NCI-H2081 (cell line): ENCODE results near the gene EXOSC6.
"Not testable (repeated sequence)": the region's sequence is repeated elsewhere in the genome, so short reads cannot be mapped to it uniquely, and the experiment has no call there.

ENCODE experiments used
- DNase-seq, 2 experiments: peaks; one replicate each; lab custom pipeline; 2025; lab: John Stamatoyannopoulos, UW

Gene EXOSC6

GRCh38 chr16:70251629-70252354 is at the start of gene EXOSC6:
Gene EXOSC6 (minus strand): TSS chr16:70251940. CDS start chr16:70251900, 40 bp downstream.
- DNase-seq = peak; percentile 88 to 91

GRCh38 chr16:70301121-70301520 is 49.4 kb upstream of the EXOSC6 start:
- no peak for DNase-seq

- DNase-seq = peak; percentile 43 to 71
These were observed 47.5 kb upstream of the EXOSC6 start, which contains the start of gene DDX19B for GRCh38 chr16:70298988-70299938. Gene DDX19B (plus strand): TSS chr16:70299186. CDS start chr16:70299298, 112 bp downstream.

GRCh38 chr16:70295634-70296033 is 43.9 kb upstream of the EXOSC6 start:
- no peak for DNase-seq

GRCh38 chr16:70294385-70295025 is 42.8 kb upstream of the EXOSC6 start:
- no peak for DNase-seq

- DNase-seq = not testable (repeated sequence)
These were observed 40.4 kb upstream of the EXOSC6 start for GRCh38 chr16:70292148-70292547.

GRCh38 chr16:70290949-70291519 is 39.3 kb upstream of the EXOSC6 start:
- DNase-seq = no peak

- peak; percentile 98 for DNase-seq
These were observed 37.7 kb upstream of the EXOSC6 start, which contains the start of gene AARS1 for GRCh38 chr16:70289229-70290094. Gene AARS1 (minus strand): TSS chr16:70289506. CDS start chr16:70282763, 6,743 bp downstream.

GRCh38 chr16:70287304-70287971 is 35.7 kb upstream of the EXOSC6 start:
- DNase-seq = not testable (repeated sequence)

GRCh38 chr16:70276392-70276791 is 24.7 kb upstream of the EXOSC6 start:
- no peak for DNase-seq

- no peak for DNase-seq
These were observed 20.0 kb upstream of the EXOSC6 start for GRCh38 chr16:70271696-70272095.

- DNase-seq = no peak
These were observed 18.4 kb upstream of the EXOSC6 start for GRCh38 chr16:70270176-70270575.

- no peak for DNase-seq
These were observed 17.7 kb upstream of the EXOSC6 start for GRCh38 chr16:70269471-70269870.

GRCh38 chr16:70267922-70268321 is 16.2 kb upstream of the EXOSC6 start:
- DNase-seq = not testable (repeated sequence)

GRCh38 chr16:70267516-70267915 is 15.8 kb upstream of the EXOSC6 start:
- DNase-seq = peak in 1 of 2 experiments; percentile 11

GRCh38 chr16:70259903-70260302 is 8.2 kb upstream of the EXOSC6 start:
- DNase-seq = not testable (repeated sequence)

GRCh38 chr16:70258946-70259345 is 7.2 kb upstream of the EXOSC6 start:
- DNase-seq = no peak

- no peak for DNase-seq
These were observed 6.3 kb upstream of the EXOSC6 start for GRCh38 chr16:70258065-70258464.

- no peak for DNase-seq
These were observed 5.7 kb upstream of the EXOSC6 start for GRCh38 chr16:70257391-70257790.

- no peak for DNase-seq
These were observed 3.8 kb upstream of the EXOSC6 start for GRCh38 chr16:70255574-70255973.
